PC-3 (cell line): ENCODE data around the gene RANBP1.

Experiments used
- CTCF ChIP-seq: fragments of 300-600 bp; sonication (generic); conservative IDR thresholded peaks from 2 replicates; pipeline ENCODE4 v1.5.1; 2017; ENCODE audit warnings: antibody characterized with exemption, low read depth, mild to moderate bottlenecking, low read length
- EZH2 ChIP-seq: fragments of 300-600 bp; sonication (generic); IDR thresholded peaks from one replicate; pipeline ENCODE4 v1.6.1; 2017; ENCODE audit warnings: antibody characterized with exemption, mild to moderate bottlenecking, low read length; ENCODE audit not compliant: unreplicated experiment
- EZH2phosphoT487 ChIP-seq: fragments of 300-600 bp; sonication (generic); IDR thresholded peaks from 2 replicates; pipeline ENCODE4 v1.6.1; 2018; ENCODE audit warnings: mild to moderate bottlenecking, antibody characterized with exemption, low read length, borderline replicate concordance

GRCh38 chr22:20116951-20117632, 1.2 kb downstream of the RANBP1 start, which contains the start of gene TRMT2A:
- TF ChIP-seq EZH2 (no peak), CTCF (peak; percentile 26; the same call in 1 of the 2 replicates), EZH2phosphoT487 (no peak)
